Mesenchymal stem cell (in vitro differentiated cells and primary cell): Measurements from ENCODE around the gene FOXC2. TPM values are rescaled to one million over a fixed set of nuclear protein-coding genes. Genes with fewer than 3 reads are reported as not detected.

Source experiments
- DNase-seq: peaks from one replicate; pipeline ENCODE4 v3.0.0-alpha.2; 2013
- H2AFZ ChIP-seq: one replicate; pipeline ENCODE4 v1.6.1; 2013; ENCODE audit warnings: low read depth, mild to moderate bottlenecking, control low read depth, inconsistent platforms, low read length, moderate library complexity
- H2AK5ac ChIP-seq: 2 replicates; pipeline ENCODE4 v1.6.1; 2013; ENCODE audit warnings: low read length, moderate library complexity, mild to moderate bottlenecking, inconsistent platforms; ENCODE audit not compliant: severe bottlenecking
- H2BK120ac ChIP-seq: one replicate; pipeline ENCODE4 v1.6.1; 2013; ENCODE audit warnings: low read depth, mild to moderate bottlenecking, inconsistent platforms, low read length, moderate library complexity
- H2BK12ac ChIP-seq, 2 experiments: one replicate each; pipeline ENCODE4 v1.6.1; 2013; ENCODE audit warnings: inconsistent platforms in 2 of 2, low read length in 2 of 2, mild to moderate bottlenecking in 2 of 2, moderate library complexity in 2 of 2, control low read depth in 1 of 2
- H2BK15ac ChIP-seq: one replicate; pipeline ENCODE4 v1.6.1; 2013; ENCODE audit warnings: mild to moderate bottlenecking, low read depth, inconsistent platforms; ENCODE audit not compliant: poor library complexity, severe bottlenecking
- H2BK5ac ChIP-seq: 2 replicates; pipeline ENCODE4 v1.6.1; 2013; ENCODE audit warnings: low read depth, mild to moderate bottlenecking, low read length, control low read depth, inconsistent platforms; ENCODE audit not compliant: poor library complexity, severe bottlenecking
- H3K14ac ChIP-seq, 2 experiments: one replicate each; pipeline ENCODE4 v1.6.1; 2013; ENCODE audit warnings: inconsistent platforms in 2 of 2, low read length in 2 of 2, control low read depth in 1 of 2, mild to moderate bottlenecking in 1 of 2, moderate library complexity in 1 of 2
- H3K18ac ChIP-seq, 2 experiments: one replicate each; pipeline ENCODE4 v1.6.1; 2013; ENCODE audit warnings: inconsistent platforms in 2 of 2, low read length in 2 of 2, control low read depth in 1 of 2, low read depth in 1 of 2, mild to moderate bottlenecking in 1 of 2
- H3K23ac ChIP-seq, 2 experiments: one replicate each; pipeline ENCODE4 v1.6.1; 2013; ENCODE audit warnings: inconsistent platforms in 2 of 2, low read length in 2 of 2, mild to moderate bottlenecking in 2 of 2, moderate library complexity in 2 of 2, control low read depth in 1 of 2
- H3K27ac ChIP-seq: 2 replicates; pipeline ENCODE4 v1.5.1; 2013; ENCODE audit warnings: mild to moderate bottlenecking, moderate library complexity, low read length, control low read depth, inconsistent platforms; ENCODE audit not compliant: poor library complexity, severe bottlenecking
- H3K27me3 ChIP-seq, 2 experiments: 2 replicates each; pipeline versions ENCODE4 v1.6.1 to v1.7.0; 2013; ENCODE audit warnings: low read length in 2 of 2, mild to moderate bottlenecking in 2 of 2, moderate library complexity in 2 of 2, control low read depth in 1 of 2, inconsistent platforms in 1 of 2; ENCODE audit not compliant: control insufficient read depth in 1 of 2, insufficient read depth in 1 of 2
- H3K36me3 ChIP-seq, 2 experiments: 2 replicates each; pipeline versions ENCODE4 v1.6.1 to v1.7.0; 2013; ENCODE audit warnings: low read length in 2 of 2, control low read depth in 1 of 2, inconsistent platforms in 1 of 2, low read depth in 1 of 2, mild to moderate bottlenecking in 1 of 2; ENCODE audit not compliant: insufficient read depth in 2 of 2, control insufficient read depth in 1 of 2
- H3K4ac ChIP-seq, 2 experiments: one replicate each; pipeline ENCODE4 v1.6.1; 2013; ENCODE audit warnings: inconsistent platforms in 2 of 2, low read length in 2 of 2, mild to moderate bottlenecking in 2 of 2, moderate library complexity in 2 of 2, control low read depth in 1 of 2, low read depth in 1 of 2
- H3K4me1 ChIP-seq: 2 replicates; pipeline ENCODE4 v1.6.1; 2013; ENCODE audit warnings: low read depth, low read length, control low read depth; ENCODE audit not compliant: control insufficient read depth, insufficient read depth
- H3K4me2 ChIP-seq: 2 replicates; pipeline ENCODE4 v1.6.1; 2013; ENCODE audit warnings: low read length, mild to moderate bottlenecking, inconsistent platforms; ENCODE audit not compliant: poor library complexity, severe bottlenecking
- H3K4me3 ChIP-seq, 2 experiments: 2 replicates each; pipeline versions ENCODE4 v1.5.1 to v1.7.0; 2013; ENCODE audit warnings: low read length in 2 of 2, mild to moderate bottlenecking in 2 of 2, control low read depth in 1 of 2, low read depth in 1 of 2; ENCODE audit not compliant: insufficient read depth in 1 of 2
- H3K79me1 ChIP-seq: replicated peaks from 2 replicates; pipeline ENCODE4 v1.6.1; 2013; ENCODE audit warnings: mild to moderate bottlenecking, control low read depth, low read length, inconsistent platforms; ENCODE audit not compliant: poor library complexity, severe bottlenecking
- H3K9ac ChIP-seq: 2 replicates; pipeline ENCODE4 v1.7.0; 2013; ENCODE audit warnings: mild to moderate bottlenecking, low read length, moderate library complexity
- H3K9me3 ChIP-seq: 2 replicates; pipeline ENCODE4 v1.7.0; 2013; ENCODE audit warnings: mild to moderate bottlenecking, low read length; ENCODE audit not compliant: control insufficient read depth
- H4K8ac ChIP-seq: one replicate; pipeline ENCODE4 v1.6.1; 2013; ENCODE audit warnings: inconsistent platforms, mild to moderate bottlenecking, low read length, moderate library complexity
- H4K91ac ChIP-seq: one replicate; pipeline ENCODE4 v1.6.1; 2013; ENCODE audit warnings: mild to moderate bottlenecking, low read length, inconsistent platforms
- WGBS: methylation state at CpG from one replicate; pipeline ENCODE4 v1.1.7; 2013; ENCODE audit warnings: mixed read lengths; 5-methylcytosine and 5-hydroxymethylcytosine counted together
- polyA plus RNA-seq, 2 experiments: library from polyadenylated mRNA; stranded (reverse); fragments of 200-250 nt; gene quantifications; one replicate each; pipeline ENCODE4 v1.2.3, GENCODE V29; 2013

The FOXC2 gene
- polyA plus RNA-seq (2013, experiment 1 of 2) = 2.7 TPM
- polyA plus RNA-seq (2013, experiment 2 of 2) = 2.8 TPM

DNA sequence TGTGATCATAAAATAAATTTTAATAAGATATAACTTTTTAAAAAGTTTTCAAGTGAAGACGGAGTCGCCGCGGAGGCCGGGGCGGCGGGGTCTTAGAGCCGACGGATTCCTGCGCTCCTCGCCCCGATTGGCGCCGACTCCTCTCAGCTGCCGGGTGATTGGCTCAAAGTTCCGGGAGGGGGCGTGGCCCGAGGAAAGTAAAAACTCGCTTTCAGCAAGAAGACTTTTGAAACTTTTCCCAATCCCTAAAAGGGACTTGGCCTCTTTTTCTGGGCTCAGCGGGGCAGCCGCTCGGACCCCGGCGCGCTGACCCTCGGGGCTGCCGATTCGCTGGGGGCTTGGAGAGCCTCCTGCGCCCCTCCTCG, at the start of gene FOXC2:
TSS of gene FOXC2 (plus strand) at position 229 of the 365 bp plus-strand sequence. CDS start 507 bp downstream, outside the sequence.
- Histone ChIP-seq H4K91ac (peak within 1 kb of the TSS; percentile 75), H3K27ac (peak within 1 kb of the TSS; percentile 97), H2AK5ac (peak within 1 kb of the TSS; percentile 72), H2BK12ac (peak within 1 kb of the TSS in 1 of 2 experiments; percentile 78), H3K4me1 (peaks cover 8% of the 10 kb centered on the region), H2BK15ac (peak within 1 kb of the TSS; percentile 90), H2BK120ac (peak within 1 kb of the TSS; percentile 79), H3K79me1 (peaks cover 4% of the 10 kb centered on the region), H3K36me3 (peaks cover 0 to 18% of the 10 kb centered on the region in 2 experiments), H3K4me2 (peak within 1 kb of the TSS; percentile 95), H3K27me3 (peaks cover 0 to 59% of the 10 kb centered on the region in 2 experiments), H3K4ac (peak within 1 kb of the TSS; percentile 64 to 80), H3K9ac (peak within 1 kb of the TSS; percentile 88), H3K14ac (peak within 1 kb of the TSS in 1 of 2 experiments; percentile 30), H3K4me3 (peak within 1 kb of the TSS; percentile 86 to 90), H2BK5ac (peak within 1 kb of the TSS; percentile 86), H2AFZ (no peak within 1 kb of the TSS), H3K9me3 (no peaks in the 10 kb centered on the region), H4K8ac (peak within 1 kb of the TSS; percentile 64), H3K18ac (peak within 1 kb of the TSS; percentile 75 to 91), H3K23ac (peak within 1 kb of the TSS; percentile 79 to 96)
- WGBS = under 1% methylated on average over 27 of the region's 30 CpGs
- DNase-seq = peak; percentile 93

GRCh38 chr16:86517033-86517432, 49.6 kb upstream of the FOXC2 start:
- Histone ChIP-seq H2BK12ac (peak overlapping the region; percentile 3 to 94), H3K4me2 (no peak overlapping the region), H2BK120ac (peak overlapping the region; percentile 77), H3K23ac (peak overlapping the region in 1 of 2 experiments; percentile 46), H3K79me1 (no peaks in the 10 kb centered on the region), H3K27me3 (peaks cover 81 to 89% of the 10 kb centered on the region in 2 experiments), H3K4ac (peak overlapping the region; percentile 92 to 98), H3K9me3 (no peaks in the 10 kb centered on the region), H3K18ac (peak overlapping the region; percentile 93 to 98), H3K27ac (no peak overlapping the region), H2AFZ (no peak overlapping the region), H3K9ac (no peak overlapping the region), H4K8ac (peak overlapping the region; percentile 91), H3K4me3 (no peak overlapping the region), H3K14ac (peak overlapping the region in 1 of 2 experiments; percentile 92), H2BK15ac (peak overlapping the region; percentile 44), H2AK5ac (no peak overlapping the region), H3K4me1 (peaks cover 22% of the 10 kb centered on the region), H3K36me3 (no peaks in the 10 kb centered on the region), H2BK5ac (no peak overlapping the region), H4K91ac (peak overlapping the region; percentile 76)
- 34% methylated on average over 4 of the region's 9 CpGs for WGBS
- peak; percentile 52 for DNase-seq

GRCh38 chr16:86517652-86518258, 48.9 kb upstream of the FOXC2 start:
- peaks cover 17% of the 10 kb centered on the region for H3K4me1 ChIP-seq
- H2BK12ac ChIP-seq = peak overlapping the region; percentile 27 to 79
- H2BK15ac ChIP-seq = no peak overlapping the region
- H2AFZ ChIP-seq = no peak overlapping the region
- H3K9ac ChIP-seq = no peak overlapping the region
- H3K4me3 ChIP-seq = no peak overlapping the region
- peak overlapping the region; percentile 91 for H4K8ac ChIP-seq
- H3K27me3 ChIP-seq = peaks cover 80 to 90% of the 10 kb centered on the region in 2 experiments
- H4K91ac ChIP-seq = no peak overlapping the region
- H2AK5ac ChIP-seq = no peak overlapping the region
- H3K23ac ChIP-seq = peak overlapping the region in 1 of 2 experiments; percentile 78
- H3K9me3 ChIP-seq = no peaks in the 10 kb centered on the region
- DNase-seq = peak; percentile 88
- H3K14ac ChIP-seq = peak overlapping the region in 1 of 2 experiments; percentile 71
- peak overlapping the region; percentile 25 to 26 for H3K4ac ChIP-seq
- no peaks in the 10 kb centered on the region for H3K36me3 ChIP-seq
- H2BK120ac ChIP-seq = peak overlapping the region; percentile 77
- no peak overlapping the region for H2BK5ac ChIP-seq
- 28% methylated on average over 17 of the region's 17 CpGs for WGBS
- peak overlapping the region; percentile 93 to 98 for H3K18ac ChIP-seq
- no peaks in the 10 kb centered on the region for H3K79me1 ChIP-seq
- H3K4me2 ChIP-seq = no peak overlapping the region
- no peak overlapping the region for H3K27ac ChIP-seq

DNA sequence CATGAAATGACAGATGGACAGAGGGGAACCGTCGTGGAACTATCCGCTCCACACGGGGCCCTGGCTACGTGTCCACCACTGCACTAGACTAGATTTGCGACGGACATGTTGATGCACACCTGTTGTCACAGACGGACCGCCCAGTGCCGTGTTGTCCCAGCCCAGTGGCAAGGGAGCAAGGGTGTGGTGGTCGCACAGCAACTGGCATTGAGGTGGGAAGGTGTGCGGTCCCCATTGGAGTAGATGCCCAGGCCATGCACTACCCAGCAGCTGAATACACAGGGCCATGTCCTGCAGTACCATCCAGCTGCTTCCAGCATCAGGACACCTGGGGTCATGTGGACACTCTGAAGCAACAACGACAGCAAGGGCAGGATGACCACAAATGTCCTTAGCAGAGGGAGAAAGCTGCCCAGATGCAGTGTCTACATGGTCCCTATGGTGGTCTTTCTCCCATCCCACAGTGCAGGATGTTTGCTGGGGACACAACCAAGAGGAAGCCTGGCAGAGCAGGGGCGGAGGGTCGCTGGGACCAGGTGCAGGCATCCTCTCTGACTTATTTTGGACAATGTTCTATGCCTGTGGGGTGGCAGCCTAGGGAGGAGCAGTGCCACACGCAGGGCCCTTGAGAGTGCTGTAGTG, 47.5 kb upstream of the FOXC2 start:
- Histone ChIP-seq H3K27me3 (peaks cover 78 to 91% of the 10 kb centered on the region in 2 experiments), H2AFZ (no peak overlapping the region), H3K4me1 (peaks cover 15% of the 10 kb centered on the region), H3K4ac (peak overlapping the region; percentile 55 to 88), H3K27ac (no peak overlapping the region), H2AK5ac (no peak overlapping the region), H3K36me3 (no peaks in the 10 kb centered on the region), H3K79me1 (no peaks in the 10 kb centered on the region), H2BK12ac (peak overlapping the region in 1 of 2 experiments; percentile 98), H3K9ac (no peak overlapping the region), H3K4me3 (no peak overlapping the region), H4K8ac (peak overlapping the region; percentile 74), H3K18ac (peak overlapping the region; percentile 79 to 99), H3K9me3 (no peaks in the 10 kb centered on the region), H3K14ac (peak overlapping the region in 1 of 2 experiments; percentile 98), H3K23ac (peak overlapping the region in 1 of 2 experiments; percentile 87), H2BK120ac (peak overlapping the region; percentile 21), H2BK5ac (no peak overlapping the region), H3K4me2 (no peak overlapping the region), H4K91ac (peak overlapping the region; percentile 95), H2BK15ac (no peak overlapping the region)
- 77% methylated on average over 16 of the region's 16 CpGs for WGBS
- DNase-seq = peak; percentile 66
